Stomach smooth muscle (tissue), 2 donors: ENCODE results near the gene ATE1.
"Not testable (repeated sequence)": the region's sequence is repeated elsewhere in the genome, so short reads cannot be mapped to it uniquely, and the experiment has no call there.

ENCODE experiments used
- H3K27ac ChIP-seq: one replicate; pipeline ENCODE4 v1.7.0; 2013; ENCODE audit warnings: mild to moderate bottlenecking, low read length, inconsistent platforms
- H3K27me3 ChIP-seq, 2 donors: one replicate each; pipeline ENCODE4 v1.7.0; 2013; ENCODE audit warnings: low read length in 2 of 2; ENCODE audit not compliant: insufficient read depth in 2 of 2, control insufficient read depth in 1 of 2
- H3K36me3 ChIP-seq, 2 donors: one replicate each; pipeline ENCODE4 v1.7.0; 2013; ENCODE audit warnings: low read length in 2 of 2; ENCODE audit not compliant: control insufficient read depth in 2 of 2, insufficient read depth in 2 of 2
- H3K4me1 ChIP-seq: one replicate; pipeline ENCODE4 v1.7.0; 2013; ENCODE audit warnings: low read length; ENCODE audit not compliant: control insufficient read depth, insufficient read depth
- H3K4me3 ChIP-seq, 2 donors: one replicate each; pipeline ENCODE4 v1.7.0; 2013; ENCODE audit warnings: low read length in 2 of 2
- H3K9ac ChIP-seq, 2 donors: one replicate each; pipeline ENCODE4 v1.7.0; 2013; ENCODE audit warnings: low read length in 2 of 2, mild to moderate bottlenecking in 1 of 2
- H3K9me3 ChIP-seq, 2 donors: one replicate each; pipeline ENCODE4 v1.7.0; 2013; ENCODE audit warnings: low read length in 2 of 2; ENCODE audit not compliant: control insufficient read depth in 2 of 2
- donor health status: healthy.
- donor health status: Pancreatic carcinoma.

ATE1 gene

DNA sequence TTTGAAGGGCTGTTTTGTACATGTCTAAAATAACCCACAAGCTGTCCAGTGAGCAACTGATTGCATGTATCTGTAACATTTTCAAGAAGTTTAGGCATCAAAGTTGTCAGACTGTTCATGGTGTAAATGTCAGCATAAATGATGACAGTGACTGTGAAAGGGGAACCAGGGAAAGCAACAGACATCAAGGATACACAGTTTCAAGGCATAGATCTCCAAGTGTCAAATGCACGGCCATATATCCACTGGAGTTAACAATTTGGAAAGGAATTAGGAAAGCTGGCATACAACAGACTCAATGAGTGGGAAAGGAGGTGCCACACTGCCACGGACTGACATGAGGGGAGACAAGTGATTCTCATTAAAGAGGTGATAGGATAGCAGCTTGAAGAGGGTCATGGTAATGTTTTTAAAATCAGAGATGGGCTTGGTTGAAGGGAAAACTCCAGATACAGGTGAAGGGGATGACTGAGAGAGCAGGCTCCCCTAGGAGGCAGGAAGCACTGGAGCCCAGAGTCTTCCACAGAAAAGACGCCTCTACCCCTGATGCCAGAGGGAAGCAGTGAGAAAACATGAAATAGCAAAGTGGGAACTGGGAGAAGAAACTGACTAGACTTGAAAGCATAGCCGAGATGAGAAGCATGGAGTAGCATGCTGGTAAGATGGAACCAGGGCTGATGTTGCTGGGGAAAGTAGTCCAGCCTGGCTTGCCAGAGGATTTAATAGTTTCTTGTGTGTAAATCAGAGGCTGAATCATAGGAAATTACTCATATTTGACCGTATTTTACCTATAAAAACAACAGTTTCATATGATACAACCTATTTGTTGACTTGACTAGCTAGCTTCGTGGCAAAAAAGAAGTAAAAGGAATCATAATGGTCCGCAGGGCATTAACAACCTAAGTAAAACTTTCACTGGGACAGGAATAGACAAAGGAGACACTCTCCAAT is 28.6 kb upstream of the ATE1 start:
- no peaks in the 10 kb centered on the region for H3K9me3 ChIP-seq
- no peak overlapping the region for H3K27ac ChIP-seq
- H3K27me3 ChIP-seq: no peaks in the 10 kb centered on the region
- no peak overlapping the region for H3K4me3 ChIP-seq
- no peak overlapping the region for H3K9ac ChIP-seq
- H3K4me1 ChIP-seq: no peaks in the 10 kb centered on the region
- H3K36me3 ChIP-seq: peaks cover 17 to 36% of the 10 kb centered on the region in 2 donors

DNA sequence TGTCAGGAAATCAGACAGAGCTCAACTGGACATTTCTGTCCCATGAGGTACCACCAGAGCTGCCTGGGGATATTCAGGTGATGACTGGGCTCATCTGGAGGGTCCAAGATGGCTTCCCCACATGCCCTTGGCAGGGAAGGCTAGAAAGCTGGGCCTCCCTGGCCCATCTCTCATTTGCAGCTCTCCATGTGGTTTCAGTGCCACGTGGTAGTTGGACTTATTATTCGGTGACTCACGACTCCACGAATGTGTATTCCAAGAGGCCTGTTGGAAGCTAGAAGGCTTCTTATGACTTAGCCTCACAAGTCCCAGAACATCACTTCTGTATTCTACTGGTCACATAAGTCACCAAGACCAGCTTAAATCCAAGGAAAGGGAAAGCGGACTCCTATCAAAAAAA is 24.4 kb upstream of the ATE1 start:
- Histone ChIP-seq H3K4me1 (peaks cover 4% of the 10 kb centered on the region), H3K9ac (no peak overlapping the region), H3K27ac (no peak overlapping the region), H3K9me3 (no peaks in the 10 kb centered on the region), H3K4me3 (no peak overlapping the region), H3K27me3 (no peaks in the 10 kb centered on the region), H3K36me3 (peaks cover 13 to 14% of the 10 kb centered on the region in 2 donors)

DNA sequence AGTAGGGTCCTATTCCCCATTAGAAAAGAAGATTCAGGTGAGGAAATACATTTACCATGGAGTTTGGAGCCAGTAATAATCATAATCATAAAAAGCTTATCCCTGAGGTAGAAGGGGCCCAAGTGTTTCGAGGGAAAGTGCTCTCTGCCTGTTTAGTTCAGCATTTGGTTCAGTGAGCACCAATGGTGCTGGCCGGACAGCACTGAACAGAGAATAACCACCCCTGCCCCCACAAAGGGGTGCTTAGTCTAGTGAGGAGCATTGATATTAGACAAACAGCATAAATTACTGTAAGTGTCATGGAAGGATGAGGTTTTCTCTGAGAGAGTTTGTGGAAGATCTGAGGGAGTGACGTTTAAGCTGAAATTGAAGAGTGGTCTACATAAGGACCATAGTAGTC is 21.6 kb upstream of the ATE1 start:
- no peaks in the 10 kb centered on the region for H3K9me3 ChIP-seq
- H3K27me3 ChIP-seq: no peaks in the 10 kb centered on the region
- no peaks in the 10 kb centered on the region for H3K36me3 ChIP-seq
- no peak overlapping the region for H3K4me3 ChIP-seq
- H3K9ac ChIP-seq: no peak overlapping the region
- H3K27ac ChIP-seq: no peak overlapping the region
- peaks cover 4% of the 10 kb centered on the region for H3K4me1 ChIP-seq

DNA sequence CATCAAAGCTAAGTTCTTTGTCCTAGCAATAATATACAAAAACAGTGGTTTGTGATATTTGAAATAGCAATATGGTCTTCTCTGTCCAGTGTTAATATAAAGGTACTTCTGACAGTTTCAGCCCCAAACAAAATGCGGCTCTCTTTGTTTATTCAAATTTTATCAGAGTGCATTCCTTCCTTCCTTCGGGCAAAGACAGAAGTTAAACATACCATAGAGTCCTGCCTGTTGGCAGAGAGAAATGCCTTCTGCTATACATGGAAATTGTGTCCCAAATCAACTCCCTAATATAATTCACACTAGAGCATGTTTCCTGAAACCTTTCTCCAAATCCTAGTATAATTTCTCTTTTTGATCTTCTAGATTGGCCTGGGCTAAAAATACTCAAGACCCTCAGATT is 21.2 kb upstream of the ATE1 start:
- no peak overlapping the region for H3K27ac ChIP-seq
- no peak overlapping the region for H3K9ac ChIP-seq
- H3K9me3 ChIP-seq: no peaks in the 10 kb centered on the region
- H3K4me1 ChIP-seq: peaks cover 4% of the 10 kb centered on the region
- no peaks in the 10 kb centered on the region for H3K27me3 ChIP-seq
- no peaks in the 10 kb centered on the region for H3K36me3 ChIP-seq
- no peak overlapping the region for H3K4me3 ChIP-seq

DNA sequence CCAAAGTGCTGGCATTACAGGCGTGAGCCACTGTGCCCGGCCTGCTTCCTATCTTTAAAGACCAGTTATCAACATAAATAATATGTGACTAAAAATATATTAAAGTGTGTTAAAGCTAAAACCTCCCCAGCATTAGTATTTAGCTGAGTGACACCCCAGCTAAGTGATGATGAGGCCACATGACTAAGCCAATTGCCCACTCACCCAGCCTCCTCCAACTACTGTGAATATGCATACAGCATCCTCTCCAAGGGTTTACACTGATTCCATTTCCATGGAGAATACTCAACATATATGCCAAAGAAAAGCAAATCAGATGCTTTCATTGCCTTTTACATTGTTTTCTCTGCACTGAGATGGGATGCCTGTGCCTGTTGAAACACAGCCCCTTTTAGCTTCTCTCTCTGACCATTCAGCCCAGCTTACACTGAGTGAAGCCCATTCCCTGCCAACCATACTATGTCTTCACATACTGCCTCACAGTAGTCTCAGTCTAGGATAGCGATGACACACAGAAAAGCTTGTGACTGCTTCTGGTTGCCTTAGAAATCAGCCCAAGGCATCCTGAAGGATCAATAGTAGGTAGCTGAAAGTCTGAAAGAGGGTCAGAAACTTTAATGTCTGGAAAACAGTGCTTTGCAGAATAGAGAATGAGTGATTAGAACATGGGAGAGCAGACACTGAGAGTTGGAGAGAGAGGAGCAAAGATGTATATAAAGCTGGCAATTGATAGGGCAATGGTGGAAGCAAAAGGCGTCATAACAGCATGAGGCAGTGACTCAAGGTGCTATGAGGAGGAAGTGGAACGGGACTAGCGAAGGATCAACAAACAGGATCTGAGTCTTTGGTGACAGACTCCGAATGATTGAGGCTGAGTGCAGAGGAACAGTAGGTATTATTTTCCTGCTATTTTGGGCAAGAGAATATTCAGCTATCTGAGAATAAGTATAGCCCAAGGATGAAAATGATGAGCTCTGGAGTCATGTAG is 19.8 kb upstream of the ATE1 start:
- Histone ChIP-seq H3K36me3 (no peaks in the 10 kb centered on the region), H3K4me1 (peaks cover 10% of the 10 kb centered on the region), H3K9ac (no peak overlapping the region), H3K9me3 (no peaks in the 10 kb centered on the region), H3K4me3 (no peak overlapping the region), H3K27ac (no peak overlapping the region), H3K27me3 (no peaks in the 10 kb centered on the region)

DNA sequence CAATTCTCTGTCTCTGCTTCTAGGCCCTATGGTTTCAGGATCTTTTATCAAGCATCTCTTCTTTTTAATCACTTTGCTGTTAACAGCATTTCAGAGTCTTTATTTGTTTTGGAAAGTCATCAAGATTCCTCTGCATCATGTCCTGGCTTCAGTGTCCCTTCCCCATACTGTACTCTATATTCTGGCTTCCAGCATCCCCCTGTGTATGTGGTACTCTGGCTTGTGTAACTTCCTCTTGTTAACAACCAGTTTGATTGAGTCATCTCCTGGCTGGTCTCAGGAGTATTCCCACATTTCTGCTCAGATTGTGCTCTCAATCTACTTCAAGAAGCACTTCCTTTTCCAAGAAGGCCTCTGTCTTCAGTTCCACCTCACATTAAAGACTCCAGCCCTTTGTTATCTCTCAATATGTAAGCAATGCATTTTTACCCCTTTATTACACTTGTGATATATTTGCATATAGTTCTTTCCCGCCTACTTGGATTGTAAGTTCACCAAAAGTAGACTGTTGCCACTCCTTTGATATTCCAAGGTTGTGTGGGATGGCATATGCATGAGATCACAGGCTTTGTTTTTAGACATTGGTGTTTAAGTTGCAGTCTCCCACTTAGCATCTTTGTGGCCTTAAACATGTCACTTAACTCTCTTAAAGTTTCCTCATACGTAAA is 15.1 kb upstream of the ATE1 start:
- no peak overlapping the region for H3K27ac ChIP-seq
- H3K27me3 ChIP-seq: no peaks in the 10 kb centered on the region
- H3K4me1 ChIP-seq: peaks cover 6% of the 10 kb centered on the region
- H3K9ac ChIP-seq: no peak overlapping the region
- no peaks in the 10 kb centered on the region for H3K9me3 ChIP-seq
- H3K36me3 ChIP-seq: no peaks in the 10 kb centered on the region
- no peak overlapping the region for H3K4me3 ChIP-seq

DNA sequence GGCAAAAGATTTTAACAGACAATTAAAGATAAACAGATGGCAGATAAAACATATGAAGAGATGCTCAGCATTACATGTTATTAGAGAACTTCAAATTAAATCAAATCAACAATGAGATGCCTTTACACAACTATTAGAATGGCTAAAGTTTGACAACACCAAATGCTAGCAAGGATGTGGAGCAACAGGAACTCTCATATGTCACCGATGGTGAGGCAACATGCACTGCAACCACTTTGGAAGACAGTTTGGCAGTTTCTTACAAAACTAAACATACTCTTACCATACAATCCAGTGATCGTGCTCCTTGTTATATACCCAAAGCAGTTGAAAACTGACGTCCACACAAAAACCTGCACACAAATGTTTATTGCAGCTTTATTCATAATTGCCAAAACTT is 13.7 kb upstream of the ATE1 start:
- H3K36me3 ChIP-seq: no peaks in the 10 kb centered on the region
- no peaks in the 10 kb centered on the region for H3K9me3 ChIP-seq
- H3K4me1 ChIP-seq: peaks cover 6% of the 10 kb centered on the region
- no peak overlapping the region for H3K4me3 ChIP-seq
- no peak overlapping the region for H3K9ac ChIP-seq
- H3K27ac ChIP-seq: no peak overlapping the region
- no peaks in the 10 kb centered on the region for H3K27me3 ChIP-seq

DNA sequence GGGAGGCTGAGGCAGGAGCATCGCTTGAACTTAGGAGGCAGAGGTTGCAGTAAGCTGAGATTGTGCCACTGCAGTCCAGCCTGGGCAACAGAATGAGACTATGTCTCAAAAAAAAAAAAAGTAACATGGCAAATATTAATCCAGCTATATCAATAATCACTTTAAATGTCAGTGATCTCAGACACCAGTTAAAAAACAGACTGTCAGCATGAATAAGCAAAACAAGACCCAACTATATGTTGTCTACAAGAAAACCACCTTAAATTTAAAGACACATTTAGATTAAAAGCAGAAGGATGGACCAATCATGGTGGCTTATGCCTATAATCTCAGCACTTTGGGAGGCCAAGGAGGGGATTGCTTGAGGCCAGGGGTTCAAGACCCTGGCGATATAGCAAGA is 8.5 kb upstream of the ATE1 start:
- Histone ChIP-seq H3K36me3 (no peaks in the 10 kb centered on the region), H3K9ac (no peak overlapping the region), H3K27me3 (no peaks in the 10 kb centered on the region), H3K27ac (no peak overlapping the region), H3K4me1 (peaks cover 5% of the 10 kb centered on the region), H3K4me3 (no peak overlapping the region), H3K9me3 (no peaks in the 10 kb centered on the region)

DNA sequence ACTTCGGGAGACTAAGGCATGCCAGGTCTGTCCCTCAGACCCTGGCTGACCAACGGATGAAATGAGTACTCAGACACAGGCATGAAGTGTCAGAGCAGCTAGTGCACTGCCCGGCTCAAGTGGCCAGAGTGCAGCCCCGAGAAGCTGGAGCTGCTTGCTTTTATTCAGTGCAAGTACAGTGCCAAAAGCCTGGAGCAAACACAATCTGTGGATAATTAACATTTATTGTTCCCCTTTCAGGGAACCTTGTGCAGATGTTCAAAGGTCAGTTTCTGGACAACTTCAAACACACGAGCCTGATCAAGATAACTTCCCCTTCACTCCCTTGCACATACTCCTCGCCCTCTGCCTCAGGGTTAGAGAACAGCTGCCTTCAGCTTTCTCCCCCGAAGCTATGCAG is 7.9 kb upstream of the ATE1 start:
- H3K4me3 ChIP-seq: no peak overlapping the region
- H3K27ac ChIP-seq: no peak overlapping the region
- H3K27me3 ChIP-seq: no peaks in the 10 kb centered on the region
- no peaks in the 10 kb centered on the region for H3K9me3 ChIP-seq
- H3K36me3 ChIP-seq: no peaks in the 10 kb centered on the region
- no peak overlapping the region for H3K9ac ChIP-seq
- peaks cover 5% of the 10 kb centered on the region for H3K4me1 ChIP-seq

DNA sequence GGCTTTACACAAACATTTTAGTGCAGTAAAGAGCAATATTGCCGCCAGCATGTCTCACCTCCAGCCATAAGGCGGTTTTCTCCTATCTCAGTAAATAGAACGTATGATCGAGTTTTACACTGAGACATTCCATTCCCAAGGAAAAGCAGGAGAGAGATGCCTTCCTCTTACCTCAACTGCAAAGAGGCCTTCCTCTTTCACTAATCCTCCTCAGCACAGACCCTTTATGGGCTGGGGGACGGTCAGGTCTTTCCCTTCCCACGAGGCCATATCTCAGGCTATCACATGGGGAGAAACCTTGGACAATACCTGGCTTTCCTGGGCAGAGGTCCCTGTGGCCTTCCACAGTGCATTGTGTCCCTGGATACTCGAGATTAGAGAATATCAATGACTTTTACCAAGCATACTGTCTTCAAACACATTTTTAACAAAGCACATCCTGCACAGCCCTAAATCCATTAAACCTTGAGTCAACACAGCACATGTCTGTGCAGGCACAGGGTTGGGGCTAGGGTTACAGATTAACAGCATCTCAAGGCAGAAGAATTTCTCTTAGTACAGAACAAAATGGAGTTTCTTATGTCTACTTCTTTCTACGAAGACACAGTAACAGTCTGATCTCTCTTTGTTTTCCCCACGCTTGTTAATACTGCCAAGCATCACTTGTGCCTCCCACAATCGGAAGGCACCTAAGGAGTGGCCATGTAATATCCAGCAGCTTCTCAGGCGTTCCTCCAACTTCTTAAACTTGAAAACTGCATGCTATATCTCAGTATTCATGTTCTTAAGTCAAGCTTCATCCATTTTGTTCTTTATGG is 2.6 kb upstream of the ATE1 start:
- H3K27me3 ChIP-seq, H3K9ac ChIP-seq, H3K4me3 ChIP-seq, H3K27ac ChIP-seq, H3K36me3 ChIP-seq, H3K9me3 ChIP-seq: not testable (repeated sequence)
- peaks cover 10% of the 10 kb centered on the region for H3K4me1 ChIP-seq
